Lower lobe of right lung (tissue), 2 donors: Measurements from ENCODE around the gene ISLR. TPM values are rescaled to one million over a fixed set of nuclear protein-coding genes. Genes with fewer than 3 reads are reported as not detected.
A peak's percentile ranks its signal among the peaks of the same experiment; 100 is the strongest.

Source experiments
- ATAC-seq, 2 donors: fragments of 200-7000 bp; cut with Tn5 transposase; one replicate each; pipeline ENCODE4 v1.9.1; 2020 to 2022; ENCODE audit warnings: mild to moderate bottlenecking in 2 of 2, moderate library complexity in 2 of 2
- DNase-seq: peaks from one replicate; pipeline ENCODE4 v3.0.0-alpha.2; 2020
- H3K27ac ChIP-seq: fragments of 200-600 bp; one replicate; pipeline ENCODE4 v1.8.0; 2022
- H3K27me3 ChIP-seq: fragments of 200-600 bp; one replicate; pipeline ENCODE4 v1.8.0; 2022; ENCODE audit warnings: low read depth
- H3K36me3 ChIP-seq: fragments of 200-600 bp; one replicate; pipeline ENCODE4 v1.8.0; 2022; ENCODE audit warnings: mild to moderate bottlenecking
- H3K4me1 ChIP-seq: fragments of 200-600 bp; one replicate; pipeline ENCODE4 v1.8.0; 2022
- H3K4me3 ChIP-seq: fragments of 200-600 bp; one replicate; pipeline ENCODE4 v1.8.0; 2022; ENCODE audit warnings: mild to moderate bottlenecking
- H3K9me3 ChIP-seq: fragments of 200-600 bp; one replicate; pipeline ENCODE4 v1.8.0; 2022
- CTCF ChIP-seq: fragments of 200-600 bp; IDR thresholded peaks from one replicate; pipeline ENCODE4 v1.8.0; 2022; ENCODE audit warnings: antibody characterized with exemption, mild to moderate bottlenecking
- intact Hi-C: fragments of 100-400 bp; cut with DNase I; formaldehyde crosslinking; loops from one replicate; pipeline ENCODE4 v1.11.0; 2022
- total RNA-seq: library from RNA; stranded (reverse); fragmentation: NEBNext Ultra II Directional; extraction: Animal tissue kit (Norgen Biotek cat#: 25700); gene quantifications from one replicate; pipeline ENCODE4 v1.2.1, GENCODE V29; 2021
- donor health status: DM: no; HTN: yes; CAD: no; lungs with severe emphysema.

ISLR gene
- total RNA-seq, 1 donor from 2014 or later, result 24.0 TPM

- no peak overlapping the region for H3K27ac ChIP-seq
- ATAC-seq (no peak), DNase-seq (no peak)
- no peaks in the 10 kb centered on the region for H3K9me3 ChIP-seq
- no peak overlapping the region for H3K4me3 ChIP-seq
- no peaks in the 10 kb centered on the region for H3K36me3 ChIP-seq
- TF ChIP-seq CTCF, result no peak
- no peaks in the 10 kb centered on the region for H3K4me1 ChIP-seq
- H3K27me3 ChIP-seq, result no peaks in the 10 kb centered on the region
- intact Hi-C loops, result no loop called here
Observed at GRCh38 chr15:74207652-74208440, 34.3 kb downstream of the ISLR start.

- intact Hi-C loops, result no loop called here
- no peak for DNase-seq
Observed at GRCh38 chr15:74208496-74208895, 35.0 kb downstream of the ISLR start.

GRCh38 chr15:74208901-74209559 is 35.5 kb downstream of the ISLR start:
- intact Hi-C loops, result no loop called here
- Histone ChIP-seq H3K36me3 (no peaks in the 10 kb centered on the region), H3K4me3 (no peak overlapping the region), H3K27ac (no peak overlapping the region), H3K27me3 (peaks cover under 1% of the 10 kb centered on the region), H3K9me3 (no peaks in the 10 kb centered on the region), H3K4me1 (no peaks in the 10 kb centered on the region)
- no peak for ATAC-seq
- TF ChIP-seq CTCF, result no peak
- no peak for DNase-seq

More at GRCh38 chr15:74208496-74208895, 35.0 kb downstream of the ISLR start:
- no peaks in the 10 kb centered on the region for H3K4me1 ChIP-seq
- H3K4me3 ChIP-seq, result no peak overlapping the region
- ATAC-seq, result no peak
- H3K27me3 ChIP-seq, result no peaks in the 10 kb centered on the region
- H3K9me3 ChIP-seq, result no peaks in the 10 kb centered on the region
- no peaks in the 10 kb centered on the region for H3K36me3 ChIP-seq
- H3K27ac ChIP-seq, result no peak overlapping the region
- no peak for TF ChIP-seq CTCF

GRCh38 chr15:74209560-74209958 is 36.0 kb downstream of the ISLR start:
- DNase-seq, result no peak
- TF ChIP-seq CTCF, result no peak
- Histone ChIP-seq H3K27ac (no peak overlapping the region), H3K4me3 (no peak overlapping the region), H3K4me1 (no peaks in the 10 kb centered on the region), H3K27me3 (peaks cover 3% of the 10 kb centered on the region), H3K36me3 (no peaks in the 10 kb centered on the region), H3K9me3 (no peaks in the 10 kb centered on the region)
- peak in 1 of 2 donors; percentile 4 for ATAC-seq
- intact Hi-C loops, result no loop called here

GRCh38 chr15:74209997-74210671 is 36.6 kb downstream of the ISLR start:
- no peak for TF ChIP-seq CTCF
- DNase-seq (no peak), ATAC-seq (no peak)
- H3K4me1 ChIP-seq, result no peaks in the 10 kb centered on the region
- H3K9me3 ChIP-seq, result no peaks in the 10 kb centered on the region
- no peak overlapping the region for H3K4me3 ChIP-seq
- no peaks in the 10 kb centered on the region for H3K36me3 ChIP-seq
- H3K27me3 ChIP-seq, result peaks cover 3% of the 10 kb centered on the region
- H3K27ac ChIP-seq, result no peak overlapping the region
- intact Hi-C loops, result no loop called here
